Common myeloid progenitor, CD34-positive (primary cell): ENCODE measurements around the gene NOL4L.

Experiments
- CTCF ChIA-PET: fragments of 350-600 bp; sonication (Branson Sonifier 250); formaldehyde crosslinking; loops from one replicate; lab custom pipeline; 2021; ENCODE audit warnings: antibody characterized with exemption; lab: Charles Lee
- POLR2A ChIA-PET: fragments of 350-600 bp; sonication (Branson Sonifier 250); formaldehyde crosslinking; loops from one replicate; lab custom pipeline; 2021; ENCODE audit warnings: antibody characterized with exemption; lab: Charles Lee
- DNase-seq, 3 donors: peaks; one replicate each; pipeline versions ENCODE4 v3.0.0 to v3.0.0-alpha.2; 2013
- H3K27ac ChIP-seq, 2 experiments: 1 replicate in 1 of 2; 2 replicates in 1 of 2; pipeline ENCODE4 v1.7.0; 2013; ENCODE audit warnings: inconsistent platforms in 2 of 2, low read length in 2 of 2, mild to moderate bottlenecking in 2 of 2, low read depth in 1 of 2, moderate library complexity in 1 of 2; ENCODE audit not compliant: severe bottlenecking in 2 of 2, insufficient read depth in 1 of 2, poor library complexity in 1 of 2
- H3K27me3 ChIP-seq, 5 experiments: replicated peaks in 2 of 5; 1 replicate in 3 of 5; 2 replicates in 2 of 5; pipeline versions ENCODE4 v1.6.1 to v1.7.0; 2013; ENCODE audit warnings: low read length in 4 of 5, mild to moderate bottlenecking in 2 of 5, moderate library complexity in 2 of 5, inconsistent platforms in 1 of 5; ENCODE audit not compliant: insufficient read depth in 5 of 5, control insufficient read depth in 4 of 5
- H3K36me3 ChIP-seq, 4 experiments: 1 replicate in 2 of 4; 2 replicates in 2 of 4; pipeline versions ENCODE4 v1.6.1 to v1.7.0; 2013; ENCODE audit warnings: low read length in 3 of 4, control low read depth in 1 of 4, mild to moderate bottlenecking in 1 of 4; ENCODE audit not compliant: control insufficient read depth in 4 of 4, insufficient read depth in 4 of 4
- H3K4me1 ChIP-seq, 4 experiments: 1 replicate in 3 of 4; 2 replicates in 1 of 4; pipeline versions ENCODE4 v1.6.1 to v1.7.1; 2013; ENCODE audit warnings: low read length in 3 of 4, mild to moderate bottlenecking in 3 of 4, control low read depth in 1 of 4, inconsistent platforms in 1 of 4, moderate library complexity in 1 of 4; ENCODE audit not compliant: control insufficient read depth in 4 of 4, insufficient read depth in 4 of 4; ENCODE audit errors: control extremely low read depth in 1 of 4
- H3K4me3 ChIP-seq, 7 experiments: 1 replicate in 4 of 7; 2 replicates in 3 of 7; pipeline versions ENCODE4 v1.5.1 to v1.7.0; 2013; ENCODE audit warnings: mild to moderate bottlenecking in 7 of 7, low read length in 6 of 7, moderate library complexity in 6 of 7, inconsistent platforms in 2 of 7, low read depth in 2 of 7, control low read depth in 1 of 7; ENCODE audit not compliant: insufficient read depth in 4 of 7, control insufficient read depth in 1 of 7; ENCODE audit errors: extremely low read depth in 1 of 7
- H3K9me3 ChIP-seq, 5 experiments: 1 replicate in 4 of 5; 2 replicates in 1 of 5; pipeline versions ENCODE4 v1.6.1 to v1.7.1; 2013; ENCODE audit warnings: low read length in 4 of 5, mild to moderate bottlenecking in 2 of 5, inconsistent platforms in 1 of 5, low read depth in 1 of 5, moderate library complexity in 1 of 5; ENCODE audit not compliant: control insufficient read depth in 4 of 5, insufficient read depth in 2 of 5; ENCODE audit errors: control extremely low read depth in 1 of 5
- WGBS: methylation state at CpG from one replicate; pipeline ENCODE4 v1.1.5; 2013; ENCODE audit not compliant: insufficient coverage; 5-methylcytosine and 5-hydroxymethylcytosine counted together

NOL4L gene

DNA sequence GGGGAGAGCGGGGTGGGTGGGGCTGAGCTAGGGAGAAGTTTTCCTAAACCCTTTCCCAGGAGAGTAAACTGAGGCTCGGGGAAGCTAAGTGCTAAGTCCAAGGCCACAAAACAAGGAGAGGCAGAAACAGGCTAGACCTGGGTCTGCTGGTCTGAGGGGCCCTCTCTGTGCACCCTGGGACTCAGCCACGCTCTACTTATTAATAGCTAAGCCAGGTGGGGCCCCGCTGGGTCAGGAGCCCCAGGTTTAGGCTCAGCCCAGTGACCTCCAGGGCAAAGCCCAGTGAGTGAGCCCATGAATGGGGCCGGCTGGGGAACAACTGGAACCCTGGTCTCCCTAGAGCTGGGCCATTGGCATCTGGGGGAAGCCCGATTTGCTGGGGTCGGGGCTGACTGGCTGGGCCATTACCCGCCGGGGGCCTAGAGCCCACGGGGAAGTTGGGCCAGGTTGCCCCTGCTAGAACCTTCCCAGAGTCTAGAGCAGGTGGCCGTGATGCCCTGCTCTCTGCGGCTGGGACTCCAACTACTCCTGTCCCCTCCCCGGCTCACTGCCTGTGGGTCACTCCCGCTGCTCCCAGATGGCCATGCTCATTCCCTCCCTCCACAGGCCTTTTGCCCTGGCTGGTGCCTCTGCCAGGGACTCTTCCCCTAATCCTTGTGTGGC, 24.1 kb upstream of the NOL4L start:
- no peak for DNase-seq
- Histone ChIP-seq H3K9me3 (no peaks in the 10 kb centered on the region), H3K4me3 (no peak overlapping the region), H3K4me1 (peaks cover 0 to 28% (median 12%) of the 10 kb centered on the region in 4 experiments), H3K27ac (no peak overlapping the region), H3K36me3 (no peaks in the 10 kb centered on the region), H3K27me3 (peaks cover 0 to 2% (median 0%) of the 10 kb centered on the region in 5 experiments)
- CTCF ChIA-PET = interaction anchor here (0.8 to 1.1 kb wide), 4 partner anchors 18 to 71 kb away, joined by 3 to 4 read pairs (median 4); no protein-coding TSS in a partner anchor
- WGBS = 93% methylated on average over 14 of the region's 14 CpGs
- POLR2A ChIA-PET = no interaction called here

- no peak for DNase-seq
- CTCF ChIA-PET = interaction anchor here (0.8 to 1.0 kb wide), 3 partner anchors 18 to 70 kb away, joined by 3 to 4 read pairs (median 4); no protein-coding TSS in a partner anchor
- WGBS = 100% methylated on average over 5 of the region's 5 CpGs
Observed at GRCh38 chr20:32608664-32609015, 23.5 kb upstream of the NOL4L start.

GRCh38 chr20:32607727-32608663, 22.9 kb upstream of the NOL4L start:
- Histone ChIP-seq H3K27me3 (peaks cover 0 to 2% (median 0%) of the 10 kb centered on the region in 5 experiments), H3K9me3 (no peaks in the 10 kb centered on the region), H3K4me1 (peaks cover 0 to 28% (median 12%) of the 10 kb centered on the region in 4 experiments), H3K27ac (no peak overlapping the region), H3K4me3 (no peak overlapping the region), H3K36me3 (no peaks in the 10 kb centered on the region)
- 99% methylated on average over 22 of the region's 22 CpGs for WGBS
- POLR2A ChIA-PET = no interaction called here
- CTCF ChIA-PET = interaction anchor here (1.0 kb wide), 1 partner anchor 19 kb away, joined by 4 read pairs; no protein-coding TSS in a partner anchor
- no peak for DNase-seq

More at GRCh38 chr20:32608664-32609015, 23.5 kb upstream of the NOL4L start:
- H3K27me3 ChIP-seq = peaks cover 0 to 2% (median 0%) of the 10 kb centered on the region in 5 experiments
- H3K4me3 ChIP-seq = no peak overlapping the region
- no peaks in the 10 kb centered on the region for H3K36me3 ChIP-seq
- peaks cover 0 to 28% (median 12%) of the 10 kb centered on the region in 4 experiments for H3K4me1 ChIP-seq
- H3K9me3 ChIP-seq = no peaks in the 10 kb centered on the region
- no peak overlapping the region for H3K27ac ChIP-seq
- POLR2A ChIA-PET = no interaction called here

DNA sequence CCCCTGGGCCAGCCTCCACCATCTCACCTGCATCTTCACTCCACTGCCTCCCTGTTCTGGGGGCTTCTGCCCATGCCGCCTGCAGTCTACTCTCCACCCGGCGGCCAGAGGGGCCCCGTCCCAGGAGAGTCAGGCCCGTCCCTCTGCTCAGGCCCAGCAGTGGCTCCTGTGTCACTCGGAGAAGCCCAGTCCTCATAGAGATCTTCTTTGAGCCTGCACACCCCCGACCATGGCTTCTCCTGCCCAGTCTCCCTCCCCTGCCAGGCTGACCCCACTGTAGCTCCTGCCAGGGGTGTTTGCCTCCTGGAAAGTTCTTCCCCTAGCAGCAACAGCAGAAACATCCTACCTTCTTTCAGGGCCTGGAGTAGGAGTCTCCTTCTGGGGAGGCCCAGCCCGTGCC, 22.2 kb upstream of the NOL4L start:
- Histone ChIP-seq H3K4me1 (peaks cover 0 to 28% (median 12%) of the 10 kb centered on the region in 4 experiments), H3K27me3 (peaks cover 0 to 2% (median 0%) of the 10 kb centered on the region in 5 experiments), H3K27ac (no peak overlapping the region), H3K9me3 (no peaks in the 10 kb centered on the region), H3K36me3 (no peaks in the 10 kb centered on the region), H3K4me3 (no peak overlapping the region)
- POLR2A ChIA-PET = no interaction called here
- 97% methylated on average over 8 of the region's 8 CpGs for WGBS
- CTCF ChIA-PET = no interaction called here
- no peak for DNase-seq

DNA sequence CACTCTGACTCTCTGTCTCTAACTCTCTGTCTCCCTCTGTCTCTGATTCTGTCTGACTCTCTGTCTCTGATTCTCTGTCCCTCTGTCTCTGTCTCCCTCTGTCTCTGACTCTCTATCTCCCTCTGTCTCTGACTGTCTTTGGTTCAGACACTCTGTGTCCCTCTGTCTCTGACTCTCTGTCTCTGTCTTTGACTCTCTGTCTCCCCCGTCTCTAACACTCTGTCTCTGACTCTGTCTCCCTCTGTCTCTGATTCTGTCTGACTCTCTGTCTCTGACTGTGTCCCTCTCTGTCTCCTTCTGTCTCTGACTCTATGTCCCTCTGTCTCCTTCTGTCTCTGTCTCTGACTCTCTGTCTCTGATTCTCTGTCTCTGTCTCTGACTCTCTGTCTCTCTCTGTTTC, 21.7 kb upstream of the NOL4L start:
- Histone ChIP-seq H3K27ac (no peak overlapping the region), H3K27me3 (peaks cover 0 to 2% (median 0%) of the 10 kb centered on the region in 5 experiments), H3K4me1 (peaks cover 0 to 28% (median 12%) of the 10 kb centered on the region in 4 experiments), H3K4me3 (no peak overlapping the region), H3K9me3 (no peaks in the 10 kb centered on the region), H3K36me3 (no peaks in the 10 kb centered on the region)
- ChIA-PET CTCF (no interaction called here), POLR2A (no interaction called here)
- WGBS = 100% methylated on average over 1 of the region's 1 CpG
- DNase-seq = no peak

- H3K4me1 ChIP-seq = peaks cover 0 to 21% (median 7%) of the 10 kb centered on the region in 4 experiments
- ChIA-PET POLR2A (no interaction called here), CTCF (no interaction called here)
- DNase-seq = no peak
- no peaks in the 10 kb centered on the region for H3K9me3 ChIP-seq
- no peak overlapping the region for H3K4me3 ChIP-seq
- no peaks in the 10 kb centered on the region for H3K36me3 ChIP-seq
- H3K27me3 ChIP-seq = peaks cover 0 to 2% (median 0%) of the 10 kb centered on the region in 5 experiments
- H3K27ac ChIP-seq = no peak overlapping the region
- WGBS = 86% methylated on average over 8 of the region's 8 CpGs
Observed at GRCh38 chr20:32606107-32606506, 21.0 kb upstream of the NOL4L start.
